Activated naive CD4-positive, alpha-beta T cell treated with anti-CD3 and anti-CD28 coated beads, Interleukin-2, amount 50 U/mL, for 72 hours (primary cell): ENCODE data around the gene PATZ1. TPM values are rescaled to one million over a fixed set of nuclear protein-coding genes. Genes with fewer than 3 reads are reported as not detected.

Experiments
- ATAC-seq, 2 donors: fragments of 150-1000 bp; cut with Tn5 transposase; 2 replicates each; pipeline ENCODE4 v1.10.0; 2021; ENCODE audit warnings: mild to moderate bottlenecking in 2 of 2, moderate library complexity in 2 of 2
- DNase-seq, 2 donors: peaks; one replicate each; pipeline ENCODE4 v3.0.0; 2021 to 2022; ENCODE audit warnings: low spot score in 2 of 2
- H3K27ac Mint-ChIP-seq, 2 donors: one replicate each; pipeline ENCODE4 v1.8.0; 2022; ENCODE audit warnings: mild to moderate bottlenecking in 2 of 2, mixed read lengths in 2 of 2
- H3K36me3 Mint-ChIP-seq, 2 donors: one replicate each; pipeline ENCODE4 v1.8.0; 2022; ENCODE audit warnings: mixed read lengths in 2 of 2
- H3K9me3 Mint-ChIP-seq, 2 donors: one replicate each; pipeline ENCODE4 v1.8.0; 2022; ENCODE audit warnings: mixed read lengths in 2 of 2
- total RNA-seq, 2 donors: library from RNA; stranded (reverse); gene quantifications; one replicate each; pipeline ENCODE4 v1.2.3, GENCODE V29; 2022

Gene PATZ1
- total RNA-seq, 2 donors from 2014 or later, result 23.5 to 32.3 TPM

GRCh38 chr22:31295831-31296657 is 50.1 kb downstream of the PATZ1 start:
- ATAC-seq, result peak; percentile 17 to 31
- H3K27ac Mint-ChIP-seq, result peak overlapping the region in 1 of 2 donors; percentile 81
- H3K9me3 Mint-ChIP-seq, result no peaks in the 10 kb centered on the region

GRCh38 chr22:31295360-31295759 is 50.8 kb downstream of the PATZ1 start:
- Mint-ChIP-seq H3K27ac (peak overlapping the region; percentile 75 to 81), H3K36me3 (peaks cover 5 to 8% of the 10 kb centered on the region in 2 donors), H3K9me3 (no peaks in the 10 kb centered on the region)
- ATAC-seq, result no peak
- DNase-seq, result no peak

More at GRCh38 chr22:31295831-31296657, 50.1 kb downstream of the PATZ1 start:
- H3K36me3 Mint-ChIP-seq, result peaks cover 0 to 5% of the 10 kb centered on the region in 2 donors
- no peak for DNase-seq

- DNase-seq, result peak; percentile 78 to 79
- H3K9me3 Mint-ChIP-seq, result no peaks in the 10 kb centered on the region
- peak; percentile 27 to 63 for ATAC-seq
- H3K27ac Mint-ChIP-seq, result peak within 1 kb of the TSS; percentile 93 to 96
- H3K36me3 Mint-ChIP-seq, result peaks cover 17 to 18% of the 10 kb centered on the region in 2 donors
Measured at GRCh38 chr22:31292236-31292989, 53.7 kb downstream of the PATZ1 start, which contains the start of gene PIK3IP1. TSS of gene PIK3IP1 (minus strand) at chr22:31292488. CDS start at chr22:31292344, 144 bp downstream.

GRCh38 chr22:31291481-31292235 is 54.5 kb downstream of the PATZ1 start:
- H3K9me3 Mint-ChIP-seq, result no peaks in the 10 kb centered on the region
- peaks cover 17 to 18% of the 10 kb centered on the region in 2 donors for H3K36me3 Mint-ChIP-seq
- ATAC-seq (no peak), DNase-seq (peak in 1 of 2 donors; percentile 38)
- peak overlapping the region; percentile 93 to 96 for H3K27ac Mint-ChIP-seq

- peaks cover 17 to 25% of the 10 kb centered on the region in 2 donors for H3K36me3 Mint-ChIP-seq
- H3K27ac Mint-ChIP-seq, result peak overlapping the region; percentile 93 to 98
- DNase-seq (peak; percentile 93 to 96), ATAC-seq (peak; percentile 82 to 86)
- H3K9me3 Mint-ChIP-seq, result no peaks in the 10 kb centered on the region
Measured at GRCh38 chr22:31290494-31291471, 55.4 kb downstream of the PATZ1 start.

GRCh38 chr22:31289344-31289743 is 56.8 kb downstream of the PATZ1 start:
- DNase-seq, result no peak
- Mint-ChIP-seq H3K9me3 (no peaks in the 10 kb centered on the region), H3K36me3 (peaks cover 17 to 34% of the 10 kb centered on the region in 2 donors)

GRCh38 chr22:31288496-31289240 is 57.5 kb downstream of the PATZ1 start:
- H3K36me3 Mint-ChIP-seq, result peaks cover 17 to 34% of the 10 kb centered on the region in 2 donors
- H3K9me3 Mint-ChIP-seq, result no peaks in the 10 kb centered on the region
- peak overlapping the region in 1 of 2 donors; percentile 93 for H3K27ac Mint-ChIP-seq
- ATAC-seq (no peak), DNase-seq (no peak)

More at GRCh38 chr22:31289344-31289743, 56.8 kb downstream of the PATZ1 start:
- H3K27ac Mint-ChIP-seq, result peak overlapping the region in 1 of 2 donors; percentile 93
- no peak for ATAC-seq

- H3K36me3 Mint-ChIP-seq, result peaks cover 17 to 34% of the 10 kb centered on the region in 2 donors
- ATAC-seq, result no peak
- peak overlapping the region; percentile 93 to 95 for H3K27ac Mint-ChIP-seq
- no peaks in the 10 kb centered on the region for H3K9me3 Mint-ChIP-seq
- DNase-seq, result no peak
Measured at GRCh38 chr22:31287818-31288495, 58.2 kb downstream of the PATZ1 start.

- no peaks in the 10 kb centered on the region for H3K9me3 Mint-ChIP-seq
- ATAC-seq (peak; percentile 52 to 53), DNase-seq (peak; percentile 47 to 68)
- H3K27ac Mint-ChIP-seq, result peak overlapping the region; percentile 93 to 95
- peaks cover 12 to 40% of the 10 kb centered on the region in 2 donors for H3K36me3 Mint-ChIP-seq
Measured at GRCh38 chr22:31286360-31287255, 59.5 kb downstream of the PATZ1 start.

GRCh38 chr22:31284281-31285155 is 61.6 kb downstream of the PATZ1 start:
- no peaks in the 10 kb centered on the region for H3K9me3 Mint-ChIP-seq
- ATAC-seq, result no peak
- peaks cover 2 to 40% of the 10 kb centered on the region in 2 donors for H3K36me3 Mint-ChIP-seq
- no peak for DNase-seq
- peak overlapping the region; percentile 70 to 93 for H3K27ac Mint-ChIP-seq

GRCh38 chr22:31282748-31283468 is 63.2 kb downstream of the PATZ1 start:
- Mint-ChIP-seq H3K27ac (peak overlapping the region; percentile 92 to 93), H3K9me3 (no peaks in the 10 kb centered on the region), H3K36me3 (peaks cover 0 to 41% of the 10 kb centered on the region in 2 donors)
- ATAC-seq (no peak), DNase-seq (no peak)

- no peak for ATAC-seq
- no peaks in the 10 kb centered on the region for H3K9me3 Mint-ChIP-seq
- H3K27ac Mint-ChIP-seq, result peak overlapping the region; percentile 36 to 50
- no peak for DNase-seq
- H3K36me3 Mint-ChIP-seq, result peaks cover 0 to 37% of the 10 kb centered on the region in 2 donors
Measured at GRCh38 chr22:31281733-31282132, 64.4 kb downstream of the PATZ1 start.
